OCI-LY7 (cell line): ENCODE data around the gene NPHP1.
"Not testable (repeated sequence)": the region's sequence is repeated elsewhere in the genome, so short reads cannot be mapped to it uniquely, and the experiment has no call there.

ENCODE experiments used
- CTCF ChIP-seq: fragments of 200-600 bp; sonication (generic); conservative IDR thresholded peaks from 2 replicates; pipeline ENCODE4 v1.5.1; 2014; ENCODE audit warnings: mild to moderate bottlenecking, antibody characterized with exemption, low read length, moderate library complexity, mixed read lengths
- EZH2phosphoT487 ChIP-seq: fragments of 200-600 bp; sonication (generic); IDR thresholded peaks from 2 replicates; pipeline ENCODE4 v1.6.1; 2018; ENCODE audit warnings: low read depth, borderline replicate concordance, mild to moderate bottlenecking, mixed run types, antibody characterized with exemption, low read length, moderate library complexity, mixed read lengths

DNA sequence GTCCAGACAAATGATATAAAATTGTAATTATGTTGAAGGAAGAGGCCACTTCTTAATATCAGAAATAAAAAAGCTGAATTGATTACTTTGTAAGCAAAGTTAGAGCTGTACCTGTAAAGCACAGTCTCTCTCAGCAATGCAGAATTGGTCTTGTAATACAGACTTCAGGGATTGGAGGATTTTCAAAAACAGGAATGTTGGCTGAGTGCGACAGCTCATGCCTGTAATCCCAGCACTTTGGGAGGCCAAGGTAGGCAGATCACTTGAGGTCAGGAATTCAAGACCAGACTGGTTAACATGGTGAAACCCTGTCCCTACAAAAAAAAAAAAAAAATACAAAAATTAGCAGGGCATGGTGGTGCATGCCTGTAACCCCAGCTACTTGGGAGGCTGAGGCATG, 17.8 kb upstream of the NPHP1 start:
- not testable (repeated sequence) for TF ChIP-seq CTCF, EZH2phosphoT487
